ENCODE results near the gene ZNF544. TPM values are rescaled to one million over a fixed set of nuclear protein-coding genes. Genes with fewer than 3 reads are reported as not detected.
A peak's percentile ranks its signal among the peaks of the same experiment; 100 is the strongest.
"Not testable (repeated sequence)": the region's sequence is repeated elsewhere in the genome, so short reads cannot be mapped to it uniquely, and the experiment has no call there.

Gene ZNF544
- total RNA-seq, 4 donors from 2014 or later: 21.9 to 158 (median 31.4) TPM

- DNase-seq: no peak
- Histone ChIP-seq H3K4me3 (peak overlapping the region; percentile 60 to 97 (median 78)), H3K27me3 (no peaks in the 10 kb centered on the region), H3K4me1 (peaks cover 0 to 15% (median 3%) of the 10 kb centered on the region in 4 donors), H3K9me3 (peaks cover 0 to 65% (median 4%) of the 10 kb centered on the region in 4 donors), H3K36me3 (peaks cover 0 to 52% (median 0%) of the 10 kb centered on the region in 3 donors), H3K27ac (peak overlapping the region in 3 of 4 donors; percentile 57 to 81 (median 77))
- TF ChIP-seq CTCF (IDR thresholded peaks at IDR 0.05) (no peak), POLR2A (IDR thresholded peaks at IDR 0.05) (no peak)
These were observed 533 bp downstream of the ZNF544 start for GRCh38 chr19:58229255-58229639.

- TF ChIP-seq CTCF (IDR thresholded peaks at IDR 0.05) (no peak), POLR2A (IDR thresholded peaks at IDR 0.05) (no peak)
- no peak for DNase-seq
- H3K4me1 ChIP-seq: no peaks in the 10 kb centered on the region
- H3K27ac ChIP-seq: no peak overlapping the region
- peaks cover 0 to 94% (median 5%) of the 10 kb centered on the region in 3 donors for H3K36me3 ChIP-seq
- peaks cover 0 to 85% (median 17%) of the 10 kb centered on the region in 4 donors for H3K9me3 ChIP-seq
- no peak overlapping the region for H3K4me3 ChIP-seq
- H3K27me3 ChIP-seq: no peaks in the 10 kb centered on the region
These were observed 8.6 kb downstream of the ZNF544 start for GRCh38 chr19:58237324-58237723.

GRCh38 chr19:58243351-58243750 lies 14.6 kb downstream of the ZNF544 start:
- no peak for DNase-seq
- H3K4me1 ChIP-seq: no peaks in the 10 kb centered on the region
- H3K27ac ChIP-seq: no peak overlapping the region
- no peak overlapping the region for H3K4me3 ChIP-seq
- TF ChIP-seq POLR2A (IDR thresholded peaks at IDR 0.05) (no peak), CTCF (IDR thresholded peaks at IDR 0.05) (no peak)
- peaks cover 0 to 97% (median 42%) of the 10 kb centered on the region in 4 donors for H3K9me3 ChIP-seq
- no peaks in the 10 kb centered on the region for H3K27me3 ChIP-seq
- H3K36me3 ChIP-seq: peaks cover 0 to 96% (median 11%) of the 10 kb centered on the region in 3 donors

GRCh38 chr19:58248886-58249285 lies 20.2 kb downstream of the ZNF544 start:
- Histone ChIP-seq H3K27me3 (no peaks in the 10 kb centered on the region), H3K27ac (no peak overlapping the region), H3K36me3 (peaks cover 0 to 99% (median 11%) of the 10 kb centered on the region in 3 donors), H3K4me1 (no peaks in the 10 kb centered on the region), H3K9me3 (peaks cover 0 to 98% (median 38%) of the 10 kb centered on the region in 4 donors), H3K4me3 (no peak overlapping the region)
- no peak for TF ChIP-seq POLR2A (IDR thresholded peaks at IDR 0.05)
- TF ChIP-seq CTCF (IDR thresholded peaks at IDR 0.05): no peak
- DNase-seq: no peak

- Histone ChIP-seq H3K36me3 (peaks cover 0 to 99% (median 5%) of the 10 kb centered on the region in 3 donors), H3K4me3 (no peak overlapping the region), H3K27me3 (no peaks in the 10 kb centered on the region), H3K4me1 (no peaks in the 10 kb centered on the region), H3K27ac (no peak overlapping the region), H3K9me3 (peaks cover 0 to 98% (median 32%) of the 10 kb centered on the region in 4 donors)
- no peak for TF ChIP-seq CTCF (IDR thresholded peaks at IDR 0.05)
- no peak for TF ChIP-seq POLR2A (IDR thresholded peaks at IDR 0.05)
- no peak for DNase-seq
These were observed 23.5 kb downstream of the ZNF544 start for GRCh38 chr19:58252102-58252685.

- Histone ChIP-seq H3K36me3 (peaks cover 0 to 97% (median 4%) of the 10 kb centered on the region in 3 donors), H3K9me3 (peaks cover 4 to 100% (median 54%) of the 10 kb centered on the region in 4 donors)
- not testable (repeated sequence) for DNase-seq, H3K4me1 ChIP-seq, H3K27ac ChIP-seq, H3K4me3 ChIP-seq, H3K27me3 ChIP-seq
These were observed 29.5 kb downstream of the ZNF544 start for GRCh38 chr19:58258259-58258658.
